ENCODE measurements around the gene NNMT.

Gene NNMT

DNA sequence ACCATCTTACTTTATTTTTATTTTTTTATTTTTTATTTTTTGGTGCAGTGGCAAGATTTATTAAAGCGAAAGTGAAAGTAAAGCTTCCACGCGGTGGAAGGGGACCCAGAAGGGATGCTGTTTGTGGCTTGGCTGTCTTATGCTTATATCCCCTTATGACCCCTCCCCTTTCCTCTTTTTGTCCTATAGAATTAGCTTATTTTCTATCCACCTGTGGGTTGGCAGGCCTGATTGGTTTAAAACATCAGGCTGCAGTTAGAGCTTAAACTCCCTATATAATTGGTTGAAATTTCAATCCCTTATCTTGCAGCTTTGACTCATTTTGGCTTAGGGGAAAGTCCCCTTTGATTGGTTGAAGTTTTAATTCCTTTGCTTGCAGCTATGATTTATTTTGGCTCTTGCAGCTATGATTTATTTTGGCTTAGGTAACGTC lies 50.5 kb downstream of the NNMT start:
- H3K27ac ChIP-seq = no peak overlapping the region
- H3K27me3 ChIP-seq = no peaks in the 10 kb centered on the region
- no peak overlapping the region for H3K4me3 ChIP-seq
- no peak for DNase-seq
- TF ChIP-seq, protein P1, sequence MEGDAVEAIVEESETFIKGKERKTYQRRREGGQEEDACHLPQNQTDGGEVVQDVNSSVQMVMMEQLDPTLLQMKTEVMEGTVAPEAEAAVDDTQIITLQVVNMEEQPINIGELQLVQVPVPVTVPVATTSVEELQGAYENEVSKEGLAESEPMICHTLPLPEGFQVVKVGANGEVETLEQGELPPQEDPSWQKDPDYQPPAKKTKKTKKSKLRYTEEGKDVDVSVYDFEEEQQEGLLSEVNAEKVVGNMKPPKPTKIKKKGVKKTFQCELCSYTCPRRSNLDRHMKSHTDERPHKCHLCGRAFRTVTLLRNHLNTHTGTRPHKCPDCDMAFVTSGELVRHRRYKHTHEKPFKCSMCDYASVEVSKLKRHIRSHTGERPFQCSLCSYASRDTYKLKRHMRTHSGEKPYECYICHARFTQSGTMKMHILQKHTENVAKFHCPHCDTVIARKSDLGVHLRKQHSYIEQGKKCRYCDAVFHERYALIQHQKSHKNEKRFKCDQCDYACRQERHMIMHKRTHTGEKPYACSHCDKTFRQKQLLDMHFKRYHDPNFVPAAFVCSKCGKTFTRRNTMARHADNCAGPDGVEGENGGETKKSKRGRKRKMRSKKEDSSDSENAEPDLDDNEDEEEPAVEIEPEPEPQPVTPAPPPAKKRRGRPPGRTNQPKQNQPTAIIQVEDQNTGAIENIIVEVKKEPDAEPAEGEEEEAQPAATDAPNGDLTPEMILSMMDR (IDR thresholded peaks at IDR 0.05) = no peak
- H3K9me3 ChIP-seq = no peaks in the 10 kb centered on the region
- no peaks in the 10 kb centered on the region for H3K36me3 ChIP-seq
- intact Hi-C loops (cut with DNase I; ENCODE audit: low total_unique reads) = loop anchor here (10.0 kb wide), 1 partner anchor 418 kb away; no protein-coding TSS in a partner anchor
- peaks cover 0 to 11% (median 0%) of the 10 kb centered on the region in 4 donors for H3K4me1 ChIP-seq

DNA sequence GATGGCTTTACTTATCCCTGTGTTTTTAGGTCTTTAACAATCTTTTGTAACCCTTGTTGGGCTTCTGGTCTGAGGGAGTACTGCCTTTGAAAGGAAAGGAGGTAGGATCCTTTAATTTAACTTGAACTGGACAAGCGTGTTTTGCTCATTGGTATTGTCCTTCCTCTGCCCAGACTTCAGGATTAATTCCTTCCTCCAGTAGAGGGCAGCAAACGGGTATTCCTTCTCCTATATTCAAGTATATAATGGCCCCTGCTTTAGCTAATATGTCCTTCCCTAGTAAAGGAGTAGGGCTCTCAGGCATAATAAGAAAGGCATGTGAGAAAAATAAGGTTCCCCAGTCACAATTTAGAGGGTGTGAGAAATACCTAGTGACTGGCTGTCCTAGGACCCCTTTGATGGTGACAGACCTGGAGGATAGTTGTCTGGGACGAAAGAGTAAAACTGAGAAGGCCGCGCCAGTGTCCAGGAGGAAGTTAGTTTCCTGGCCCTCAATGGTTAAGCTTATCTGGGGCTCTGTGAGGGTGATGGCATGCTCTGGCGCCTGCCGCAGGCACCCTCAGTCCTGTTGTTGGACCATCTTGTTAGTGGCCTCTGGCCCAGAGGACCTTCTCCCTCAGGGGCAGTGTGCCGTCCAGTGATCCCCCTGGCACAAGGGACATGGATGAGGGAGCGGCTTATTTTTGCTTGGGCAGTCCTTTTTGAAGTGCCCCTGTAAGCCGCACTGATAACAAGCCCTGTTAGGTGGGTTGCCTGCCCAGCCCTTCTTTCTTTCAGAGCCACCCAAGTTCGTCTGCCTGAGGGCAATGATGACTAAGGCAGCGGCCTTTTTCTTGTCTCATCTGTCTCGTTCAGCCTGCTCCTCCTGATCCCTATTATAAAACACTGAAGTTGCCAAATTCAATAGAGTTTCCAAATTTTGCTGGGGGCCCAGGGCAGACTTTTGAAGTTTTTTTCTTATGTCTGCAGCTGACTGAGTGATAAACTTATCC lies 52.3 kb downstream of the NNMT start:
- H3K4me1 ChIP-seq = peaks cover 0 to 11% (median 0%) of the 10 kb centered on the region in 4 donors
- H3K9me3 ChIP-seq = no peaks in the 10 kb centered on the region
- no peak overlapping the region for H3K27ac ChIP-seq
- H3K27me3 ChIP-seq = no peaks in the 10 kb centered on the region
- H3K4me3 ChIP-seq = no peak overlapping the region
- peak in 1 of 2 donors; percentile 45 for DNase-seq
- TF ChIP-seq, protein P1 (IDR thresholded peaks at IDR 0.05) = peak; percentile 39 to 42
- intact Hi-C loops (cut with DNase I; ENCODE audit: low total_unique reads) = loop anchor here (10.0 kb wide), 1 partner anchor 416 kb away; no protein-coding TSS in a partner anchor
- no peaks in the 10 kb centered on the region for H3K36me3 ChIP-seq

DNA sequence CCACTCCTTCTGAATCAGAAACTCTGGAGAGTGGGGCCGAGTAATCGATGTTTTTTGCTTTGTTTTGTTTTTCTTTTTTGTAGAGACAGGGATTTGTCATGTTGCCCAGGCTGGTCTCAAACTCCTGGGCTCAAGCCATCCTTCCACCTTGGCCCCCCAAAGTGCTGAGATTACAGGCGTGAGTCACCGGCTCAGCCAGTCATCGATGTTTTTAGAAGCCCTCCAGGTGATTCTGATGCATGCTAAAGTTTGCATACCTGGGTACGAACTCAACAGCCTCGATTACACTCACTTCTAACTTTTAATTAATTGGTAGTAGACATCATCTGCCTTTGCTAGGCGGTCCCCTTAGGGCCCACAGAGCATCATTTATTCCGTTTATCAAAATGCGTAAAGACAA lies 53.8 kb downstream of the NNMT start:
- Histone ChIP-seq H3K9me3 (no peaks in the 10 kb centered on the region), H3K36me3 (no peaks in the 10 kb centered on the region), H3K4me3 (no peak overlapping the region), H3K27me3 (no peaks in the 10 kb centered on the region), H3K4me1 (peaks cover 0 to 11% (median 0%) of the 10 kb centered on the region in 4 donors), H3K27ac (no peak overlapping the region)
- TF ChIP-seq, protein P1 (IDR thresholded peaks at IDR 0.05) = no peak
- DNase-seq = no peak
- intact Hi-C loops (cut with DNase I; ENCODE audit: low total_unique reads) = no loop called here

DNA sequence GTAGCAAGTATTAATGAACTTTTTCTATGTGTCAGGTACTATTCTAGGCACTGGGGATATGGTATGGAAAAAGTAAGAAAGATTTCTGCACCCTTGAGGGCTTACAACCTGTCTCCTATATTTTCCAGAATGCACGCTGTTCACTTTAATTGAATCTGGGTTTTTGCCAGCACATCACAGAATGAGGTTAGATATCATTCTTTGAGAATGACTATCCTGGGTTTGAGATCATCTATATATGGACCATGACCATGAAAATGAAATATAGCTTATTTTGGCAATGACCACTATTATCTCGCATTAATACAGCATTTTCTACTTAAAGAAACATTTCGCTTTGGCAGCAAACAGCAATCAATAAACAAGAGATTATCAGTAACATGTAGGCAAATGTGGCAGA lies 57.2 kb downstream of the NNMT start:
- Histone ChIP-seq H3K27ac (no peak overlapping the region), H3K4me3 (no peak overlapping the region), H3K4me1 (no peaks in the 10 kb centered on the region), H3K9me3 (no peaks in the 10 kb centered on the region), H3K36me3 (no peaks in the 10 kb centered on the region), H3K27me3 (no peaks in the 10 kb centered on the region)
- intact Hi-C loops (cut with DNase I; ENCODE audit: low total_unique reads) = no loop called here
- DNase-seq = no peak
- TF ChIP-seq, protein P1 (IDR thresholded peaks at IDR 0.05) = no peak

DNA sequence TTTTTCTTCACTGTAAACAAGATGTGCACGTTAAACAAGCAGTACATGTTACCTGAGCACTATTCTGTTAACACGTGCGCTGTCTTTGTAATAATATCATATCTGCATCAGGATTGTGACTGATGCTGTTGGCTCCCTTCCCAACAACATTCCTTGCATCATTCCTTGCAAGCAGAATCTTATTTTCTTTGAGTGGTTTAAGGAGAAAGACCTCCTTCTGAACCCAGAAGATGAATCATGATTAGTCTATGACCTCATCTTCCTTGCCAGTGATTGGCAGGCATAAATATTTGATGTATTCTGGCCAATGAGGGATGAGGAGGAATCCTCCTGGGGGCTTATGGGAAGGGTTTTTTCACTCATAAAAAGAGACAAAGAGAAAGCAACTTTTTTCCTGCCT lies 57.9 kb downstream of the NNMT start:
- TF ChIP-seq, protein P1 (IDR thresholded peaks at IDR 0.05) = no peak
- Histone ChIP-seq H3K27ac (no peak overlapping the region), H3K36me3 (no peaks in the 10 kb centered on the region), H3K4me1 (no peaks in the 10 kb centered on the region), H3K27me3 (no peaks in the 10 kb centered on the region), H3K4me3 (no peak overlapping the region), H3K9me3 (no peaks in the 10 kb centered on the region)
- no peak for DNase-seq
- intact Hi-C loops (cut with DNase I; ENCODE audit: low total_unique reads) = no loop called here
